HepG2 (cell line): ENCODE data around the gene NUBPL. TPM values are rescaled to one million over a fixed set of nuclear protein-coding genes. Genes with fewer than 3 reads are reported as not detected.

Experiments used
- ATAC-seq: fragments of 200-7000 bp; cut with Tn5 transposase; 3 replicates; pipeline ENCODE4 v1.9.1; 2020; ENCODE audit warnings: mild to moderate bottlenecking, moderate library complexity
- BruUV-seq: library from RNA; stranded (reverse); fragments of 400-500 nt; replicated peaks from 2 replicates; lab custom pipeline; 2021; lab: Mats Ljungman, UMichigan
- CTCF ChIA-PET: fragments of 300-600 bp; formaldehyde crosslinking; extraction: SDS; loops from one replicate; lab custom pipeline; 2021; ENCODE audit warnings: low total read pairs, inconsistent platforms, low intra/inter-chr PET ratio; lab: Yijun Ruan, JAX
- POLR2A ChIA-PET: fragments of 350-600 bp; sonication (Branson Sonifier 250); formaldehyde crosslinking; loops from one replicate; lab custom pipeline; 2020; ENCODE audit warnings: antibody characterized with exemption, inconsistent platforms; lab: Yijun Ruan, JAX
- DNase-seq: peaks from one replicate; pipeline ENCODE4 v3.0.0-alpha.2; 2015; ENCODE audit warnings: low spot score
- FAIRE-seq: peaks from 3 replicates; lab custom pipeline; 2011; peaks lifted over from hg19 to GRCh38; lab: Jason Lieb, UNC
- H2AFZ ChIP-seq: one replicate; pipeline ENCODE4 v1.6.1; 2011; ENCODE audit warnings: low read length, inconsistent platforms
- H3K27ac ChIP-seq: fragments of 300-600 bp; 3 replicates; pipeline ENCODE4 v1.8.0; 2011; ENCODE audit warnings: mixed run types, mild to moderate bottlenecking, mixed read lengths, low read length, inconsistent platforms; ENCODE audit not compliant: insufficient read depth; ENCODE audit errors: extremely low read length
- H3K27me3 ChIP-seq, 2 experiments: fragments of 200-600 bp in 1 of 2; 2 replicates in 1 of 2; 3 replicates in 1 of 2; pipeline versions ENCODE4 v1.6.0 to v1.8.0; 2011; ENCODE audit warnings: low read length in 2 of 2, mild to moderate bottlenecking in 2 of 2, moderate library complexity in 2 of 2, inconsistent platforms in 1 of 2; ENCODE audit not compliant: insufficient read depth in 2 of 2, control insufficient read depth in 1 of 2
- H3K36me3 ChIP-seq, 2 experiments: fragments of 200-600 bp in 1 of 2; replicated peaks in 1 of 2; 2 replicates in 1 of 2; 3 replicates in 1 of 2; pipeline versions ENCODE4 v1.5.1 to v1.8.0; 2011; ENCODE audit warnings: low read length in 2 of 2, inconsistent platforms in 1 of 2; ENCODE audit not compliant: insufficient read depth in 2 of 2, control insufficient read depth in 1 of 2
- H3K4me1 ChIP-seq: 2 replicates; pipeline ENCODE4 v1.5.1; 2012; ENCODE audit warnings: low read length, inconsistent platforms; ENCODE audit not compliant: insufficient read depth
- H3K4me2 ChIP-seq: 2 replicates; pipeline ENCODE4 v1.6.0; 2011; ENCODE audit warnings: low read depth, low read length, inconsistent platforms
- H3K4me3 ChIP-seq, 3 experiments: fragments of 200-600 bp in 1 of 3; sonication (generic), shearing (Covaris generic) in 1 of 3; replicated peaks in 1 of 3; 2 replicates each; pipeline ENCODE4 v1.5.1; 2011 to 2016; ENCODE audit warnings: low read length in 3 of 3, inconsistent platforms in 2 of 3, low read depth in 2 of 3, mild to moderate bottlenecking in 2 of 3, control low read depth in 1 of 3, mixed read lengths in 1 of 3; ENCODE audit not compliant: insufficient read depth in 1 of 3
- H3K79me2 ChIP-seq: one replicate; pipeline ENCODE4 v1.6.1; 2011; ENCODE audit warnings: low read length, inconsistent platforms; ENCODE audit not compliant: insufficient read depth
- H3K9ac ChIP-seq: 2 replicates; pipeline ENCODE4 v1.6.0; 2011; ENCODE audit warnings: mild to moderate bottlenecking, low read depth, low read length, inconsistent platforms; ENCODE audit not compliant: insufficient read depth
- H3K9me3 ChIP-seq: 2 replicates; pipeline ENCODE4 v1.5.1; 2012; ENCODE audit warnings: mild to moderate bottlenecking, low read length
- H4K20me1 ChIP-seq: 2 replicates; pipeline ENCODE4 v1.6.0; 2011; ENCODE audit warnings: inconsistent platforms, mild to moderate bottlenecking, low read length, moderate library complexity; ENCODE audit not compliant: insufficient read depth
- ARID4A ChIP-seq: sonication (generic); formaldehyde crosslinking; IDR thresholded peaks from 2 replicates; pipeline ENCODE4 v1.5.0; 2020; ENCODE audit warnings: mild to moderate bottlenecking, missing genetic modification reagents, borderline replicate concordance
- CEBPG ChIP-seq: IDR thresholded peaks from 2 replicates; pipeline ENCODE4 v1.6.1; 2016
- GLMP ChIP-seq: sonication (generic); formaldehyde crosslinking; IDR thresholded peaks from 2 replicates; pipeline ENCODE4 v1.9.0; 2021; ENCODE audit warnings: missing genetic modification reagents, mild to moderate bottlenecking, borderline replicate concordance
- KLF11 ChIP-seq: IDR thresholded peaks from 2 replicates; pipeline ENCODE4 v1.6.1; 2016; ENCODE audit warnings: missing compliant biosample characterization
- MAX ChIP-seq: IDR thresholded peaks from 2 replicates; pipeline ENCODE4 v1.6.1; 2012; ENCODE audit warnings: inconsistent platforms
- SMARCC2 ChIP-seq: fragments of 450-650 bp; IDR thresholded peaks from 2 replicates; pipeline ENCODE4 v1.6.1; 2017; ENCODE audit warnings: antibody characterized with exemption, mild to moderate bottlenecking
- ZNF724P ChIP-seq: sonication (generic); formaldehyde crosslinking; IDR thresholded peaks from 2 replicates; pipeline ENCODE4 v1.8.0; 2022; ENCODE audit warnings: missing genetic modification reagents, borderline replicate concordance
- ZNF790 ChIP-seq: sonication (generic); formaldehyde crosslinking; IDR thresholded peaks from 2 replicates; pipeline ENCODE4 v1.8.0; 2022; ENCODE audit warnings: missing genetic modification reagents, mild to moderate bottlenecking, borderline replicate concordance
- ZUFSP ChIP-seq: sonication (generic); formaldehyde crosslinking; IDR thresholded peaks from 2 replicates; pipeline ENCODE4 v1.9.0; 2021; ENCODE audit warnings: missing genetic modification reagents, mild to moderate bottlenecking, borderline replicate concordance
- WGBS: methylation state at CpG from one replicate; pipeline ENCODE4 v1.1.6; 2017; ENCODE audit warnings: low lambda C conversion rate; 5-methylcytosine and 5-hydroxymethylcytosine counted together
- in situ Hi-C: cut with HindIII; loops from 2 replicates; pipeline ENCODE4 v1.10.0; 2017; ENCODE audit warnings: low pct_unique_long_range_greater_than_20kb; ENCODE audit not compliant: extremely low pct_ligation_motif_present
- intact Hi-C: fragments of 100-400 bp; cut with micrococcal nuclease; formaldehyde crosslinking; loops from one replicate; pipeline ENCODE4 v1.10.0; 2022; ENCODE audit not compliant: unreplicated experiment
- polyA plus RNA-seq, 8 experiments: library from polyadenylated mRNA; depleted of rRNA in 3 of 8; stranded (reverse) in 7 of 8; unstranded in 1 of 8; fragments of >200 nt; fragmentation: Illumina TruSeq in 4 of 8; extraction: Trizol in 4 of 8; gene quantifications; 2 replicates each; pipeline versions ENCODE4 v1.2.1 to v1.2.3, GENCODE V29; 2011 to 2016; ENCODE audit warnings: low read depth in 4 of 8, missing spikeins in 1 of 8, mixed read lengths in 1 of 8; ENCODE audit not compliant: insufficient read depth in 1 of 8
- total RNA-seq, 5 experiments: library from RNA; depleted of rRNA; stranded (reverse); fragments of >200 nt; fragmentation: Illumina TruSeq; extraction: Trizol; gene quantifications; 2 replicates each; pipeline ENCODE4 v1.2.3, GENCODE V29; 2016; ENCODE audit warnings: low read depth in 1 of 5

NUBPL gene
- total and polyA plus RNA-seq, 2 of the 13 experiments (the other 11 are each of a cell fraction or from before 2014, with no cell fraction given), result 21.3 to 44.1 TPM

- Histone ChIP-seq H3K27ac (no peak overlapping the region), H3K9ac (no peak overlapping the region), H3K36me3 (peaks cover 8 to 16% of the 10 kb centered on the region in 2 experiments; a peak in 4 of 5 replicates), H2AFZ (no peak overlapping the region), H4K20me1 (no peaks in the 10 kb centered on the region), H3K4me3 (no peak overlapping the region), H3K27me3 (no peaks in the 10 kb centered on the region), H3K79me2 (no peaks in the 10 kb centered on the region), H3K4me2 (no peak overlapping the region), H3K4me1 (peaks cover 10% of the 10 kb centered on the region), H3K9me3 (no peaks in the 10 kb centered on the region)
- DNase-seq, result no peak
- in situ Hi-C loops, result no loop called here
- ATAC-seq, result no peak
- TF ChIP-seq GLMP, result no peak
- TF ChIP-seq ZNF790 (CRISPR knock-in tag), result no peak
- no peak for TF ChIP-seq ARID4A
- no peak for TF ChIP-seq ZUFSP (CRISPR knock-in tag)
- no peak for TF ChIP-seq ZNF724P (CRISPR knock-in tag)
- TF ChIP-seq MAX, result no peak
- TF ChIP-seq KLF11, result no peak
- no peak for TF ChIP-seq CEBPG
- no peak for TF ChIP-seq SMARCC2
- intact Hi-C loops, result no loop called here
- WGBS, result 91% methylated on average over 7 of the region's 7 CpGs
- no TSS peak for BruUV-seq
- no peak for FAIRE-seq
- ChIA-PET CTCF (no interaction called here), POLR2A (no interaction called here)
Observed at GRCh38 chr14:31578792-31579501, 17.7 kb downstream of the NUBPL start.
